ENCODE measurements around the gene ABI1. TPM values are rescaled to one million over a fixed set of nuclear protein-coding genes. Genes with fewer than 3 reads are reported as not detected.

ABI1 gene
- total RNA-seq, 1 donor from 2014 or later: 13.7 TPM

GRCh38 chr10:26777686-26778085 lies 83.1 kb downstream of the ABI1 start:
- DNase-seq (ENCODE audit: low spot score) (no peak), ATAC-seq (no peak)

DNA sequence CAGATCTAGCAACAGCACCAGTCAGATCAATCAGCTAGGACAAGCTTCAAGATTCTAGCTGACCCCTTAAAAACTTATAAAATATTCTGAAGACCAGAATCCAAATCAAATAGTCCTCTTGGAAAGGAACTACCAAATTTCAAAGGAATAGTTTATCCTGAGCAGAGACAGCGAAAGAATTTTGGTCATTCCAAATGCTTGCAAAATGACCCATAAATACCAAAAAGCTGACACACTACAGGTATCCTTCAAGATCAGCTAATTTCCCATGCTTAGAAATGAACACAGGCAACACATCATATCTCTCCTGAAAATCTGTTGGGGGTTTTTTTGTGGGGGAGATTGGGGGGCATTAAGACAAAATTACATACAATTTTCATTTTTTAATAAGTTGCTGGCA lies 84.5 kb downstream of the ABI1 start:
- DNase-seq (ENCODE audit: low spot score) (no peak), ATAC-seq (no peak)

DNA sequence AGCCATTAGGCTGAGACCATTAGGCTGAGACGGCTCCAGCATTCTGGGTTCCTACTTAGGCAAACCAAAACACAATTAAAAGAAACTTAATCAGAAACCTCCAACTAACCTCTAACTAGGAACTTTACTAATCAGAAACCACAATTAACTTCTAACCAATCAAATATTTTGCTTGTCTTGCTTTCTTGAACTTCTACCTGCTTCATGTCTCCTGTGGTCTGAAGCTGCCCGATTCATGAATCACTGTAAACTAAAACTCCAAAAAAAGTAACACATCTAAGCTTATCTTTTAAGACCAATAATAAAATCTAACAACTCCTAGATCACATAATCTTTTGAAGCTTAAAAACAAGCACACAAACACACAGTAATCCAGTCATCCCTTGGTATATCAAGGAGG lies 87.1 kb downstream of the ABI1 start:
- no peak for ATAC-seq
- no peak for DNase-seq (ENCODE audit: low spot score)

- ATAC-seq: no peak
- DNase-seq (ENCODE audit: low spot score): no peak
Observed at GRCh38 chr10:26770069-26770468, 90.7 kb downstream of the ABI1 start.

- ATAC-seq (no peak), DNase-seq (ENCODE audit: low spot score) (no peak)
Observed at GRCh38 chr10:26765549-26765948, 95.2 kb downstream of the ABI1 start.

GRCh38 chr10:26759008-26759407 lies 101.8 kb downstream of the ABI1 start:
- ATAC-seq (no peak), DNase-seq (ENCODE audit: low spot score) (no peak)

- DNase-seq (ENCODE audit: low spot score): no peak
- no peak for ATAC-seq
Observed at GRCh38 chr10:26755443-26755903, 105.3 kb downstream of the ABI1 start.

- ATAC-seq (no peak), DNase-seq (ENCODE audit: low spot score) (no peak)
Observed at GRCh38 chr10:26746061-26746460, 114.7 kb downstream of the ABI1 start.

DNA sequence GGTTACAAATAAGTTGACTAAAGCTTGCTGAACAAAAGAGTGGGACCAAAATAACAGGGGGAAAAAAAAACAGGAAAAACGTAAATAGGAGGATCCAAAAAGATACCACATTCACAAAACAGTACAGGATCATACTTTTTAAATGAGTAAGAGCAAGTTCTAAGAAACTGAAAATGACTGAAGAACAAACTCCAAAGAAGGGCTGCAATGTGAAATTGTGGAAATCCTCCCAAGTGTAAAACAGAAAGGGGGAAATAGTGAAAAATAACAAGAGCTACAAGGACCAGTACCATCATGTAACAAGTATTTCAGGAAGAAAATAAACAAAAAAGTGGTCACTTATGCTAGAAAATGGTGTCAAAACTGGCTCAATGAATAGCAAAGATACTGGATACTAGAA lies 116.9 kb downstream of the ABI1 start:
- DNase-seq (ENCODE audit: low spot score) (no peak), ATAC-seq (no peak)

- ATAC-seq (no peak), DNase-seq (ENCODE audit: low spot score) (no peak)
Observed at GRCh38 chr10:26743091-26743490, 117.7 kb downstream of the ABI1 start.

DNA sequence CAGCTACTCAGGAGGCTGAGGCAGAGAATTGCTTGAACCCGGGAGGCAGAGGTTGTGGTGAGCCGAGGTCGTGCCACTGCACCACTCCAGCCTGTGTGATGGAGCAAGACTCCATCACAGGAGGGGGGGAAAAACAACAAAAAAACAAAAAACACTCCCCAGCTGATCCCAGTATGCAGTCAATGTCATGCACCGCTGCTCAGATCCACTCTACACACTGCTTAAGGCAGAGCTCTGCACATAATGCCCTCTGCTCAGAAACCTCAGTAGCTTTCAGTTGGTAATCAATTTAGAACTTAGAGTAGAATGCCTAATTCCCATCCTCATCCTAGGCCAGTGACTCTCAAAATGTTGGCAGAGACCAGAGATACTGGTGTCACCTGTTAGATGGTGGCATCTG lies 119.4 kb downstream of the ABI1 start:
- ATAC-seq (no peak), DNase-seq (ENCODE audit: low spot score) (no peak)

DNA sequence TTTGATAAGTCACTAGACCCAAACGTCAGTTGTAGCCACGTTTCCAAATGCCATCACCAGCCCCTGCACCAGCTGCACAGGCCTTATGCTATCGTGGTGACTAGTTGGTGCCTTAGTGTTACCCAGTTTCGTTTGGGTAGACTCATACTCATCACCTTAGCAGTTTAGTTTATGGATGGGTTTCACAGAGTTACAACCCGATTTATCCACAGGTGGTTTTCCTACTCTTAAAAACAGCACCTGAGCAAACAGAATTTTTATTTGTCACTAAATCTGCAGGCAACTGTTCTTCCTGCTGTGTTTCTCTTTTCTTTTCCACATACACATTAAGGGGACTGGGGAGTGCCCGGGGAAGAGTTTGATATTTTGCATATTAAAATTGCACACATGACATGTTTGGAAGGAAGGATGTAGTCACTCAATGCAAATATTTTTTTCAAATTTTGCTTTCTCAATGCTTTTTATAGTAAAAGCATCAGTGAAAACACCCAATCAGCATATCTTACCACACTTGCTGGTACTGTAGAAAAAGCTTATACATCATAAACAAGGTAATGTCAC lies 121.6 kb downstream of the ABI1 start:
- DNase-seq (ENCODE audit: low spot score): no peak
- no peak for ATAC-seq

- ATAC-seq (peak; percentile 10), DNase-seq (ENCODE audit: low spot score) (no peak)
Observed at GRCh38 chr10:26738301-26738911, 122.4 kb downstream of the ABI1 start.

- no peak for ATAC-seq
- DNase-seq (ENCODE audit: low spot score): no peak
Observed at GRCh38 chr10:26737730-26738129, 123.0 kb downstream of the ABI1 start.

DNA sequence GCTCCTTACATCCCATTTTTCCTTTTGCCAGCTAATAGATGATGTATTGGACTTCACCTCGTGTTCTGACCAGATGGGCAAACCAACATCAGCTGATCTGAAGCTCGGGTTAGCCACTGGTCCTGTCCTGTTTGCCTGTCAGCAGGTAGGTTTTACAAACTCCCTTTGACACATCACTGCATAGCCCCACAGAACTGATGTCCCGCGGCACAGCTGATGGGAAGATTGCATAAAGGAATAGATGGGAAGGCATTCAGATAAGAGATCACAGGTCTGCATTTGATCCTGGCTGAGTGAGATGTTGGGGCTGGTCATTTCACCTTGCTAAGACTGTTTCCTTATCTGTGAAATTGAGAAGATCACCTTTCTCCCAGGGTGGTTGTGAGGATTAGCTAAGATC lies 125.3 kb downstream of the ABI1 start:
- no peak for DNase-seq (ENCODE audit: low spot score)
- ATAC-seq: no peak

- peak; percentile 97 for ATAC-seq
- DNase-seq (ENCODE audit: low spot score): peak; percentile 87
Observed at GRCh38 chr10:26733750-26734568, 126.8 kb downstream of the ABI1 start.

- no peak for DNase-seq (ENCODE audit: low spot score)
- no peak for ATAC-seq
Observed at GRCh38 chr10:26730552-26730951, 130.2 kb downstream of the ABI1 start.

GRCh38 chr10:26729395-26729794 lies 131.4 kb downstream of the ABI1 start:
- ATAC-seq (no peak), DNase-seq (ENCODE audit: low spot score) (no peak)

DNA sequence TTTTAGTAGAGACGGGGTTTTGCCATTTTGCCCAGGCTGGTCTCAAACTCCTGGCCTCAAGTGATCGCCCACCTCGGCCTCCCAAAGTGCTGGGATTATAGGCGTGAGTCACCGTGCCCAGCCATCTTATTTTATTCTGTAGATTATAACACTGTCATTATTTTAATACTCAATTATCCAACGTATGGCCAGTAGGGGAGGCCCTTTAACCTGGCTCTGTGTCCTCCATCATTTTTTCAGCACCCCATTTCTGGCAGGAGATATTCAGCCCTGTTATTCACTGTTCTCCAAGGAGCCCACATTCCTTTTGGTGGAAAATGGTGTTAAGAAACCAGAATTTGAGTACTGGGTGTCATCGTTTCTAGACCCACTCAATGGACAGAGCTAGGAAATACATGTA lies 131.8 kb downstream of the ABI1 start:
- no peak for ATAC-seq

DNA sequence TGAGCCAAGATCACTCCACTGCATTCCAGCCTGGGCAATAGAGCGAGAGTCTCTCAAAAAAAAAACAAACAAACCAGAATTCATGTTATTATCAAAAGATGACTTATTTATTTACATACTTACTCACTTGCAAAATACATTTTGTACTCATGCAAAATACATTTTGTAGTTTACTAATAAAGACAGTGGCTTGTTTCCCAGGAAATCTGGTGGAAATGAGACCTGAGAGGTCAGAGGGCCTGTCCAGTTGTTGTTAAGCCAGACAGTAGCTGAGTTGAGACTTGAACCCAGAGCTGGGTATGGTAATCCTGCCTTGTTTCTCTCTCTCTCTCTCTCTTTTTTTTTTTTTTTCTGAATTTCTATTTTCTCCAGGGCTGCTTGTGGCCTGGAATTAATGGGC lies 133.8 kb downstream of the ABI1 start:
- DNase-seq (ENCODE audit: low spot score) (no peak), ATAC-seq (no peak)

More for the DNA sequence above, 131.8 kb downstream of the ABI1 start:
- no peak for DNase-seq (ENCODE audit: low spot score)

- ATAC-seq (peak; percentile 93), DNase-seq (ENCODE audit: low spot score) (peak; percentile 71)
Observed at GRCh38 chr10:26725837-26726727, 134.7 kb downstream of the ABI1 start.

Measured in left lobe of liver (tissue), 2 donors.